ENCODE data around the gene LPCAT3.

LPCAT3 gene

DNA sequence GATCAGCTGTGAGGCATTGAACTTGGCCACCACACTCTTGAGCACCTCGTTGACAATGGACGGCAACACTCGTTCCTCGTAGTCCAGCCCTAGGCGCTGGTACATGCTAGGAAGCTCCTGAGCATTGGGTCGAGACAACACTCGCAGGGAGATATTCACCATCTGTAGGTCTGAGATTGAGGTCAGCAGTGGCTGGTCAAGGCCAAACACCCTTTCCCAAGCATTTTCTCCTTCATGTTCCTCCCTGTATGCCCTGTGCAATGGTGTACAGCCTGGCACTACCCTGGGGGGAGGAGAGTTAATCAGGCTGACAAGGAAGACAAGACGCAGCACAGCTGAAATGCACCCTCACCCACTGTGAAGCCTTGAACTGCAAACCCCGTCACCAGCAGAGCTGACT is 49.9 kb downstream of the LPCAT3 start:
- no peak overlapping the region for H3K4me3 ChIP-seq (ENCODE audit: low read depth, low read length)
- TF ChIP-seq, protein P1, sequence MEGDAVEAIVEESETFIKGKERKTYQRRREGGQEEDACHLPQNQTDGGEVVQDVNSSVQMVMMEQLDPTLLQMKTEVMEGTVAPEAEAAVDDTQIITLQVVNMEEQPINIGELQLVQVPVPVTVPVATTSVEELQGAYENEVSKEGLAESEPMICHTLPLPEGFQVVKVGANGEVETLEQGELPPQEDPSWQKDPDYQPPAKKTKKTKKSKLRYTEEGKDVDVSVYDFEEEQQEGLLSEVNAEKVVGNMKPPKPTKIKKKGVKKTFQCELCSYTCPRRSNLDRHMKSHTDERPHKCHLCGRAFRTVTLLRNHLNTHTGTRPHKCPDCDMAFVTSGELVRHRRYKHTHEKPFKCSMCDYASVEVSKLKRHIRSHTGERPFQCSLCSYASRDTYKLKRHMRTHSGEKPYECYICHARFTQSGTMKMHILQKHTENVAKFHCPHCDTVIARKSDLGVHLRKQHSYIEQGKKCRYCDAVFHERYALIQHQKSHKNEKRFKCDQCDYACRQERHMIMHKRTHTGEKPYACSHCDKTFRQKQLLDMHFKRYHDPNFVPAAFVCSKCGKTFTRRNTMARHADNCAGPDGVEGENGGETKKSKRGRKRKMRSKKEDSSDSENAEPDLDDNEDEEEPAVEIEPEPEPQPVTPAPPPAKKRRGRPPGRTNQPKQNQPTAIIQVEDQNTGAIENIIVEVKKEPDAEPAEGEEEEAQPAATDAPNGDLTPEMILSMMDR (IDR thresholded peaks at IDR 0.05; ENCODE audit: low read depth, low read length), result no peak

DNA sequence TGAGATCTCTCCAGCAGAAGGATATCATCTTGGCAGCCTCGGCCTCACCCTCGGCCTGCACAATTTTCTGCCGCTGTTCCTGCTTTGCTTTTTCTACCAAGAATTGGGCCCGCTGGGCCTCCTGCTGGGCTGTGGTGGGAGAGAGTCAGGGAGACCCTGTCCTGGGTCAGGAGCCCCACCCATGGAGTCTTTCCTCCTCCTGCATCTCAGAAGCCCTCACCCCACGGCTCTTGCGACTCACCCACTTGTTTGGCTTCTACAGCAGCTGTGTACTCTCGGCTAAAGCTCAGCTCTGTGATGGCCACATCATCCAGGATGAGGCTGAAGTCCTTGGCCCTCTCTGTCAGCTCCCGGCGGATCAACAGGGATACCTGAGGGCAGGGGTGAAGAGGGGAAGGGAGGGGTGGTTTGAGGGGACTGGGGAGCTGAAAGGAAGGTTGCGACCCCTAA is 50.6 kb downstream of the LPCAT3 start:
- no peak overlapping the region for H3K4me3 ChIP-seq (ENCODE audit: low read depth, low read length)
- TF ChIP-seq, protein P1 (IDR thresholded peaks at IDR 0.05; ENCODE audit: low read depth, low read length), result no peak

DNA sequence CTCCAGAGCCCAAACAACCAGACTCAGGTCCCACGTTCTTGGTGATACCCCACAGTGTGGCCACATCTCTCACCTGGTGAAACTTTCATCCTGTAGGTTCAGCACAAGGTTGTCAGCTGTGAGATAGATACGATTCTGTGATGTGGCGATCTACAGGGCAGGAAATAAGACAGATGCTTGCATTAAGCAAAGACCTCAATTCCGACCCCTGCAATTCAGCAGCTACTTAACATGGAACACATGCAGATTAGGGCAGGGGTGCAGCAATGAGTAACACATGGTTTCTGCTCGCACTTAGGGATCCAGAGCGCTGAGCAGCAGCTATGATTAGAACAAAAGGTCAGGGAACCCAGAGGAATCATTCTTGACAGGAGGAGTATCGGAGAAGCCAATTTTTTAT is 51.9 kb downstream of the LPCAT3 start:
- TF ChIP-seq, protein P1 (IDR thresholded peaks at IDR 0.05; ENCODE audit: low read depth, low read length), result no peak
- H3K4me3 ChIP-seq (ENCODE audit: low read depth, low read length), result no peak overlapping the region

DNA sequence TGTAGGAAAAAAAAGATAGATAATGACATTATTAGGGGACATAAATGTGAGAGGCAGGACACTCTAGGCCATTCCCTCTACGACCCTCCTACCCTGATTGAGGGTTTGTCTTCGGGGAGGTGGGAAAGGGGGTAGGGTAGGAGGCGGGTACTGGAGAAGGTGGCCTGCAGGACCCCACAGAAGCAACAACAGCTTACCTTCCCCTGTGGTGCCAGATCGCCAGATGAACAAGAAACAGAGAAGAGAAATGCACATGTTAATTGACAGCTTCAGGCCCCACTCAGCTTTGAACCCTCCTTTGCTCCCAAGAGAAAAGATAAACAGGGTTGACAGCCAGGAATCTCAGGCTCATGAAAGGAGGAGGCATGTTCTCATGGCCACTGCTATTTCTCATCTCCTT is 52.6 kb downstream of the LPCAT3 start:
- H3K4me3 ChIP-seq (ENCODE audit: low read depth, low read length), result no peak overlapping the region
- TF ChIP-seq, protein P1 (IDR thresholded peaks at IDR 0.05; ENCODE audit: low read depth, low read length), result no peak

DNA sequence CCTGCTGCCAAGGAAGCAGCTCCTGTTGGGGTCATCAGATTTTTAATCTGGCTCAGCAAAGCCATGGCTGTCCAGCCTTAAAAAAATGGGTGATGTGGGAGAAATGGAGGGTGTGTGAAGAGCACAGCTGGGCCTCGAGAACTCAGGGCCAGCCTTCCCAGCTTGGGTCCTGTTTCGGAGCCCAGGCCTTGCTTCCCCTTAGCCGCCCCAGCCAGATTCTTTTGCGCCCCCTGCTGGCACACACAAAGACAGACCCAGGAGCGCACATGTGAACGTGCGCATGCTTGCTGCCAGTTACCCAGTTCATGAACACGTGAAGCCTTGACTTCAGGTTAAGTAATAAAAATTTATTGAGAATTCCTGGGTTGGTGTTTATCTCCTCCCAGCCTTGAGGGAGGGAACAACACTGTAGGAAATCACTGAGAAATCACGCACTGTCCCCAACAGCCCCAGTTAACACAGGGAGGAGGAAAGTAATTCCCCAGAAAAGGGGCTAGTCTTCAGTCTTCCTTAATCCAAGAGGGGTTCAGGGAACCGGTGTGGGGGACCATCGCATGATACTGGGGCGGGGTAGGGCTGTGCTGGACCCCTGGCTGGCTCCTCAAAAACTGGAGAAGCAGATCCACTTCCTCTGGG is 53.1 kb downstream of the LPCAT3 start:
- TF ChIP-seq, protein P1 (IDR thresholded peaks at IDR 0.05; ENCODE audit: low read depth, low read length), result peak; percentile 79
- H3K4me3 ChIP-seq (ENCODE audit: low read depth, low read length), result no peak overlapping the region

DNA sequence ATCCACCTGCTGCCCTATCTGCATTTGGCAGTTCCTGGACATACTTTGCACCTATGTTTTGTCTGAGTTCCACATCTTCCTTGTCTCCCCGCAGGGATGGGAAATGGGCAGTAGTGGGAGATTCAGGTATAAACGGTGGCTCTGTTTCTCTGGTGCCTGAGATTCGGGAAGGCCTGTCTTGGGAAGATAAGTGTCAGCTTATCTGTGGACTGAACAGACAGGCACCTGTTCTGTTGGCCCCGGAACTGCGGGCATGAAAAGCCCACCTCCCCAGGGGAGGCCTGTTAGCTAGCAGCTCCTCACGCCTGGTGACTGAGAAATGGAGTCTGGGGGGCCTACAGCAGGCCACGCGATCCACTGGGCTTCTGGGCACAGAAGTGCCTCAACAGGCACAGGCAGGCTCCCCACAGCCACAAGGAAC is 53.7 kb downstream of the LPCAT3 start:
- H3K4me3 ChIP-seq (ENCODE audit: low read depth, low read length), result no peak overlapping the region

DNA sequence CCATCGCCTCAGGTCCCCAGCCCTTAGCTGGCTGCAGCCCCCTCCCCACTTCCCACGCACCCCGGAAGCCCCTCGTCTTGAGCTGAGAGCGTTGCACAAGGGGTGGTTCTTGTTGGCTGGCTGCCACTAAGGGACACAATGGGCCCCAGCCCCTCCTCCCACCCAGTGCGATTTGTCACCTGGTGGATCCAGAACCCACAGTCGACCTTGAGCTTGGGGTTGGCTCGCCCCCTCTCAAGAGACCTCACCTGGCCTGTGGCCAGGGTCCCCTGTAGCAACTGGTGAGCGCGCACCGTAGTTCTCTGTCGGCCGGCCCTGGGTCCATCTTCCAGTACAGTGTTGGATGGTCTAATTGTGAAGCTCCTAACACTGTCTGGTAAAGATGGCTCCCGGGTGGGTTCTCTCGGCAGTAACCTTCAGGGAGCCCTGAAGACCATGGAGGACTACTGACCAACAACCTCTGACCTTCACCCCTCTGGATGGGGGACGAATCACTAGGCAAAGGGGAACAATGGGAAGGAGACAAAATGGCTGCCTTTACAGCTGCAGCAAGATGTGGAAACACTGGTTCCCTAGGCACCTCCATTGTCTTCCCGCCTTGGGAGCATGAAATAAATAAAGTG is 54.4 kb downstream of the LPCAT3 start:
- H3K4me3 ChIP-seq (ENCODE audit: low read depth, low read length), result no peak overlapping the region
- TF ChIP-seq, protein P1 (IDR thresholded peaks at IDR 0.05; ENCODE audit: low read depth, low read length), result no peak

More for the DNA sequence above, 53.7 kb downstream of the LPCAT3 start:
- TF ChIP-seq, protein P1 (IDR thresholded peaks at IDR 0.05; ENCODE audit: low read depth, low read length), result no peak
